SK-N-MC (cell line): ENCODE data around the gene EGFR.

Source experiments
- EZH2 ChIP-seq: fragments of 200-600 bp; sonication (generic); IDR thresholded peaks from one replicate; pipeline ENCODE4 v1.6.1; 2017; ENCODE audit warnings: antibody characterized with exemption
- FOXP2 ChIP-seq: optimal IDR thresholded peaks from 2 replicates; pipeline ENCODE3; 2011; ENCODE audit warnings: mild to moderate bottlenecking, moderate library complexity; ENCODE audit not compliant: insufficient read depth; ENCODE audit errors: extremely low read length, control extremely low read depth
- POLR2AphosphoS5 ChIP-seq: IDR thresholded peaks from 2 replicates; pipeline ENCODE4 v1.6.1; 2012; ENCODE audit warnings: mild to moderate bottlenecking, low read depth, low read length, borderline replicate concordance

DNA sequence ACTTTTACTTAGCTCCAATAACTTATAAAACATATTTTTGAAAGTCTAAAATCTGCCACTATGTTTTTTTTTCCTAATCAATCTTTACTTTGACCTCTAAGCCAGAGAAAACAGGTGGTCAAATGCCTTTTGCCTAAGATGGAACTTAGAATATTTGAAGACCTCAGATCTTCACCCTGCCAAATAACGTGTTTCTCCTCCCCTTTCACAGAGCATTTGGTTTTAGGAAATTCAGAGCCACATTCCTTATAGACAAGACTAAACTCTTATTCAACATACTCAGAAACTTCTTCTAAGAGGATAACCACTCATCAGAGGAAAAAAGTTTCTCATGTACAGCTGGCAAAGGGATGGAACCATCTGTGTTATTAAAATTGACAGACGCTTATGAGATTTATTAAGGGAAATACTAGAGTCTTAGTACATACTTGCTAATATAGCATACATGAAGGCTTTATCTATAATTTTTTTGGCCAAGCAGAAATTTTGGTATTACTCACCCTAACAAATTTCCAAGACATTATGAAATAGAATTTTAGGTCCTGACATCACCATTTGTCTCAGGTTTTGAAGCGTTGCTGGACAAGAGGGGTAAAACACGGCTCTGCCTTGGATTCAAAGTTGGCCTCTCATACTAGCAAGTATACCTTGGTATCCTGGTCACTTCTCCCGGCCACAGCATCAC is 2.6 kb upstream of the EGFR start:
- TF ChIP-seq POLR2AphosphoS5 (no peak), EZH2 (no peak), FOXP2 (no peak)
